Prostate gland (tissue), 2 donors: Measurements from ENCODE around the gene NUP160.

Source experiments
- POLR2AphosphoS5 ChIP-seq: sonication (generic); formaldehyde crosslinking; IDR thresholded peaks from one replicate; pipeline ENCODE4 v1.6.1; 2017; ENCODE audit warnings: antibody characterized with exemption
- TF ChIP-seq, protein P1 (sequence below), 4 experiments: fragments of 200-600 bp in 2 of 4; fragments of 450-650 bp in 2 of 4; sonication (generic) in 2 of 4; IDR thresholded peaks; 1 replicate in 3 of 4; 2 replicates in 1 of 4; pipeline ENCODE4 v1.5.1; 2016 to 2019; ENCODE audit warnings: antibody characterized with exemption in 4 of 4, mild to moderate bottlenecking in 2 of 4, moderate library complexity in 2 of 4

- TF ChIP-seq, protein P1, sequence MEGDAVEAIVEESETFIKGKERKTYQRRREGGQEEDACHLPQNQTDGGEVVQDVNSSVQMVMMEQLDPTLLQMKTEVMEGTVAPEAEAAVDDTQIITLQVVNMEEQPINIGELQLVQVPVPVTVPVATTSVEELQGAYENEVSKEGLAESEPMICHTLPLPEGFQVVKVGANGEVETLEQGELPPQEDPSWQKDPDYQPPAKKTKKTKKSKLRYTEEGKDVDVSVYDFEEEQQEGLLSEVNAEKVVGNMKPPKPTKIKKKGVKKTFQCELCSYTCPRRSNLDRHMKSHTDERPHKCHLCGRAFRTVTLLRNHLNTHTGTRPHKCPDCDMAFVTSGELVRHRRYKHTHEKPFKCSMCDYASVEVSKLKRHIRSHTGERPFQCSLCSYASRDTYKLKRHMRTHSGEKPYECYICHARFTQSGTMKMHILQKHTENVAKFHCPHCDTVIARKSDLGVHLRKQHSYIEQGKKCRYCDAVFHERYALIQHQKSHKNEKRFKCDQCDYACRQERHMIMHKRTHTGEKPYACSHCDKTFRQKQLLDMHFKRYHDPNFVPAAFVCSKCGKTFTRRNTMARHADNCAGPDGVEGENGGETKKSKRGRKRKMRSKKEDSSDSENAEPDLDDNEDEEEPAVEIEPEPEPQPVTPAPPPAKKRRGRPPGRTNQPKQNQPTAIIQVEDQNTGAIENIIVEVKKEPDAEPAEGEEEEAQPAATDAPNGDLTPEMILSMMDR (IDR thresholded peaks at IDR 0.05) = no peak
- TF ChIP-seq POLR2AphosphoS5 = no peak
Observed at GRCh38 chr11:47800759-47801158, 47.4 kb downstream of the NUP160 start.
